Panc1 (cell line): ENCODE measurements around the gene PGBD2. TPM values are rescaled to one million over a fixed set of nuclear protein-coding genes. Genes with fewer than 3 reads are reported as not detected.

Experiments
- ATAC-seq: fragments of 200-7000 bp; cut with Tn5 transposase; 2 replicates; pipeline ENCODE4 v1.9.1; 2020; ENCODE audit warnings: mild to moderate bottlenecking, moderate library complexity
- BruUV-seq: library from RNA; stranded (reverse); fragments of 400-500 nt; replicated peaks from 2 replicates; lab custom pipeline; 2021; lab: Mats Ljungman, UMichigan
- CTCF ChIA-PET: fragments of 300-600 bp; sonication (Branson Sonifier 250); formaldehyde crosslinking; loops from one replicate; lab custom pipeline; 2022; ENCODE audit warnings: antibody characterized with exemption; lab: Charles Lee
- POLR2A ChIA-PET: fragments of 300-600 bp; sonication (Branson Sonifier 250); formaldehyde crosslinking; loops from one replicate; lab custom pipeline; 2022; ENCODE audit warnings: antibody characterized with exemption; lab: Charles Lee
- DNase-seq: peaks from one replicate; pipeline ENCODE4 v3.0.0-alpha.2; 2010; ENCODE audit warnings: low read depth, low spot score
- H3K27ac ChIP-seq: 2 replicates; pipeline ENCODE4 v1.5.1; 2011; ENCODE audit warnings: mild to moderate bottlenecking, low read length, inconsistent platforms
- H3K27me3 ChIP-seq: fragments of 200-500 bp; sonication (Bioruptor generic); 2 replicates; pipeline ENCODE4 v1.6.0; 2014; ENCODE audit warnings: low read length, inconsistent platforms; ENCODE audit not compliant: control insufficient read depth, insufficient read depth
- H3K36me3 ChIP-seq: fragments of 200-500 bp; sonication (Bioruptor generic); 2 replicates; pipeline ENCODE4 v1.5.1; 2014; ENCODE audit warnings: inconsistent platforms, mild to moderate bottlenecking, low read length, moderate library complexity; ENCODE audit not compliant: control insufficient read depth, insufficient read depth
- H3K4me1 ChIP-seq: 2 replicates; pipeline ENCODE4 v1.5.1; 2011; ENCODE audit warnings: inconsistent platforms, mild to moderate bottlenecking, low read length, moderate library complexity; ENCODE audit not compliant: control insufficient read depth, insufficient read depth
- H3K4me3 ChIP-seq, 2 experiments: 2 replicates each; pipeline ENCODE4 v1.5.1; 2011 to 2012; ENCODE audit warnings: low read depth in 2 of 2, low read length in 2 of 2, mild to moderate bottlenecking in 2 of 2, inconsistent platforms in 1 of 2, moderate library complexity in 1 of 2
- H3K9me3 ChIP-seq: fragments of 200-500 bp; sonication (Bioruptor generic); 2 replicates; pipeline ENCODE4 v1.5.1; 2014; ENCODE audit warnings: low read depth, mild to moderate bottlenecking, inconsistent platforms, low read length, moderate library complexity; ENCODE audit not compliant: control insufficient read depth, insufficient read depth
- POLR2AphosphoS5 ChIP-seq: IDR thresholded peaks from 2 replicates; pipeline ENCODE4 v1.6.1; 2012; ENCODE audit warnings: mild to moderate bottlenecking, low read depth, low read length, moderate library complexity
- SIN3A ChIP-seq: IDR thresholded peaks from 2 replicates; pipeline ENCODE4 v1.6.1; 2012; ENCODE audit warnings: low read depth, mild to moderate bottlenecking, low read length, moderate library complexity, borderline replicate concordance; ENCODE audit not compliant: insufficient read depth
- TCF7L2 ChIP-seq: IDR thresholded peaks from 2 replicates; pipeline ENCODE4 v1.6.1; 2011; ENCODE audit warnings: mild to moderate bottlenecking, low read depth, low read length, inconsistent platforms
- in situ Hi-C: cut with HindIII; loops from 2 replicates; pipeline ENCODE4 v1.10.0; 2016; ENCODE audit warnings: low sequenced_read_pairs, low pct_unique_long_range_greater_than_20kb
- intact Hi-C: fragments of 100-400 bp; cut with micrococcal nuclease; formaldehyde crosslinking; loops from one replicate; pipeline ENCODE4 v1.10.0; 2022; ENCODE audit not compliant: unreplicated experiment
- total RNA-seq: library from RNA; stranded (reverse); gene quantifications from one replicate; pipeline ENCODE4 v1.2.1, GENCODE V29; 2021; ENCODE audit not compliant: unreplicated experiment
- TF ChIP-seq, protein P1 (sequence below): fragments of 450-650 bp; IDR thresholded peaks from 2 replicates; pipeline ENCODE4 v1.5.1; 2017; ENCODE audit warnings: mild to moderate bottlenecking
- TF ChIP-seq, protein P2 (sequence below), 2 experiments: IDR thresholded peaks; 2 replicates each; pipeline ENCODE4 v1.6.1; 2011 to 2012; ENCODE audit warnings: low read depth in 2 of 2, control low read depth in 1 of 2, low read length in 1 of 2, mild to moderate bottlenecking in 1 of 2, moderate library complexity in 1 of 2; ENCODE audit not compliant: insufficient read depth in 1 of 2

Gene PGBD2
- total RNA-seq, 1 experiment from 2014 or later = 7.1 TPM

DNA sequence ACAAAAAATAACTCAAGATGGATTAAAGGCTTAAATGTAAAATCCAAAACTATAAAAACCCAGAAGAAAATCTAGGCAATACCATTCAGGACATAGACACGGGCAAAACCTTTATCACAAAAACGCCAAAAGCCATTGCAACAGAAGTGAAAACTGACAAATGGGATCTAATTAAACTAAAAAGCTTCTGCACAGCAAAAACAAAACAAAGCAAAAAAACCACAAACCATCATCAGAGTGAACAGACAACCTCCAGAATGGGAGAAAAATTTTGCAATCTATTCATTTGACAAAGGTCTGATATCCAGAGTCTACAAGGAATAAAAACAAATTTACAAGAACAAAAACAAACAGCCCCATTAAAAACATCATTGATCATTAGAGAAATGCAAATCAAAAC lies 4.5 kb upstream of the PGBD2 start:
- H3K4me1 ChIP-seq = peaks cover 3% of the 10 kb centered on the region; the same call in 1 of the 2 replicates
- in situ Hi-C loops = no loop called here
- no peak for DNase-seq
- CTCF ChIA-PET = no interaction called here
- no peaks in the 10 kb centered on the region for H3K36me3 ChIP-seq
- POLR2A ChIA-PET = no interaction called here
- no peak for TF ChIP-seq SIN3A
- TF ChIP-seq POLR2AphosphoS5 = no peak
- TF ChIP-seq, protein P1, sequence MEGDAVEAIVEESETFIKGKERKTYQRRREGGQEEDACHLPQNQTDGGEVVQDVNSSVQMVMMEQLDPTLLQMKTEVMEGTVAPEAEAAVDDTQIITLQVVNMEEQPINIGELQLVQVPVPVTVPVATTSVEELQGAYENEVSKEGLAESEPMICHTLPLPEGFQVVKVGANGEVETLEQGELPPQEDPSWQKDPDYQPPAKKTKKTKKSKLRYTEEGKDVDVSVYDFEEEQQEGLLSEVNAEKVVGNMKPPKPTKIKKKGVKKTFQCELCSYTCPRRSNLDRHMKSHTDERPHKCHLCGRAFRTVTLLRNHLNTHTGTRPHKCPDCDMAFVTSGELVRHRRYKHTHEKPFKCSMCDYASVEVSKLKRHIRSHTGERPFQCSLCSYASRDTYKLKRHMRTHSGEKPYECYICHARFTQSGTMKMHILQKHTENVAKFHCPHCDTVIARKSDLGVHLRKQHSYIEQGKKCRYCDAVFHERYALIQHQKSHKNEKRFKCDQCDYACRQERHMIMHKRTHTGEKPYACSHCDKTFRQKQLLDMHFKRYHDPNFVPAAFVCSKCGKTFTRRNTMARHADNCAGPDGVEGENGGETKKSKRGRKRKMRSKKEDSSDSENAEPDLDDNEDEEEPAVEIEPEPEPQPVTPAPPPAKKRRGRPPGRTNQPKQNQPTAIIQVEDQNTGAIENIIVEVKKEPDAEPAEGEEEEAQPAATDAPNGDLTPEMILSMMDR = no peak
- no peak for TF ChIP-seq TCF7L2
- TF ChIP-seq, protein P2, sequence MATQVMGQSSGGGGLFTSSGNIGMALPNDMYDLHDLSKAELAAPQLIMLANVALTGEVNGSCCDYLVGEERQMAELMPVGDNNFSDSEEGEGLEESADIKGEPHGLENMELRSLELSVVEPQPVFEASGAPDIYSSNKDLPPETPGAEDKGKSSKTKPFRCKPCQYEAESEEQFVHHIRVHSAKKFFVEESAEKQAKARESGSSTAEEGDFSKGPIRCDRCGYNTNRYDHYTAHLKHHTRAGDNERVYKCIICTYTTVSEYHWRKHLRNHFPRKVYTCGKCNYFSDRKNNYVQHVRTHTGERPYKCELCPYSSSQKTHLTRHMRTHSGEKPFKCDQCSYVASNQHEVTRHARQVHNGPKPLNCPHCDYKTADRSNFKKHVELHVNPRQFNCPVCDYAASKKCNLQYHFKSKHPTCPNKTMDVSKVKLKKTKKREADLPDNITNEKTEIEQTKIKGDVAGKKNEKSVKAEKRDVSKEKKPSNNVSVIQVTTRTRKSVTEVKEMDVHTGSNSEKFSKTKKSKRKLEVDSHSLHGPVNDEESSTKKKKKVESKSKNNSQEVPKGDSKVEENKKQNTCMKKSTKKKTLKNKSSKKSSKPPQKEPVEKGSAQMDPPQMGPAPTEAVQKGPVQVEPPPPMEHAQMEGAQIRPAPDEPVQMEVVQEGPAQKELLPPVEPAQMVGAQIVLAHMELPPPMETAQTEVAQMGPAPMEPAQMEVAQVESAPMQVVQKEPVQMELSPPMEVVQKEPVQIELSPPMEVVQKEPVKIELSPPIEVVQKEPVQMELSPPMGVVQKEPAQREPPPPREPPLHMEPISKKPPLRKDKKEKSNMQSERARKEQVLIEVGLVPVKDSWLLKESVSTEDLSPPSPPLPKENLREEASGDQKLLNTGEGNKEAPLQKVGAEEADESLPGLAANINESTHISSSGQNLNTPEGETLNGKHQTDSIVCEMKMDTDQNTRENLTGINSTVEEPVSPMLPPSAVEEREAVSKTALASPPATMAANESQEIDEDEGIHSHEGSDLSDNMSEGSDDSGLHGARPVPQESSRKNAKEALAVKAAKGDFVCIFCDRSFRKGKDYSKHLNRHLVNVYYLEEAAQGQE (IDR thresholded peaks at IDR 0.05; ENCODE audit: insufficient read depth in 1 of 2, low read depth in 2 of 2, low read length in 1 of 2) = no peak
- no TSS peak for BruUV-seq
- H3K27ac ChIP-seq = no peak overlapping the region
- no peaks in the 10 kb centered on the region for H3K9me3 ChIP-seq
- ATAC-seq = no peak
- intact Hi-C loops = no loop called here
- peaks cover 4% of the 10 kb centered on the region; the same call in 1 of the 2 replicates for H3K27me3 ChIP-seq
- H3K4me3 ChIP-seq = no peak overlapping the region

DNA sequence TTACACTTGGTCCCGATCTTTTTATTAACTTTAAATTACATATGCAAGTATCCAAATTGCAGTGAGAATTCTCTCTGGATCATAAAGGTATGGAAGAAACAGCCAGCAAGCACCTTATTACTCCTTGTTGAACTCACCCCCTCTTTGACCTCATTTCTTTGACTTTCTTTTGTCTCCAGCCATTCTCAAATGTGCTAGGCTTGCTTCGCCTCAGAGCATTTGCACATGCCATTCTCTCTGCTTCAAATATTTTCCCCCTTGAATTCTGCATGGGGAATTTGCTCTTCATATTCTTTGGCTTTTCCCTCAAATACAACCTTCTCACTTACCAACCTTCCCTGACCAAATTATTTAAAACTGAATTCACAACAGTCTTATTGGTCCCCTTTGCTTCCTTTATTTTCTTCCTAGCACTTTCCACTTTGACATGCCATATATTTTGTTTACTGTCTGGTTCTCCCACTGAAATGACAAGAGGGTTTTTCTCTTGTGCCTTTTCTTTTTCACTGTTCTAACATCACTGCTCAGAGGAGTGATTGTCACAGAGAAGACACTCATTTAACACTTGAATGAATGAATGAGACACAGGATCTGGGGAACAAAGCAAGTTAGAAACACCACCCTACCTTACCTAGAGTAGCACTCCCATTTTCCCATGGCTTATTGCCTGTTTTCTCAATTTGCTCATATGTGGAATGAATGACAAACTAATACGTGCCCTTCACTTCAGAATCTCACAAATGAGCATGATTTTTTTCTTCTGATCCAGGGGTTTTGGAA lies 1.4 kb upstream of the PGBD2 start:
- Histone ChIP-seq H3K9me3 (no peaks in the 10 kb centered on the region), H3K4me3 (no peak overlapping the region), H3K4me1 (peaks cover 6% of the 10 kb centered on the region), H3K27ac (no peak overlapping the region), H3K27me3 (peaks cover 4% of the 10 kb centered on the region; the same call in 1 of the 2 replicates), H3K36me3 (no peaks in the 10 kb centered on the region; the same call in 1 of the 2 replicates)
- in situ Hi-C loops (no loop called here), intact Hi-C loops (no loop called here)
- POLR2A ChIA-PET = no interaction called here
- TF ChIP-seq, protein P1 = no peak
- TF ChIP-seq, protein P2 (IDR thresholded peaks at IDR 0.05; ENCODE audit: insufficient read depth in 1 of 2, low read depth in 2 of 2, low read length in 1 of 2) = no peak
- no peak for TF ChIP-seq TCF7L2
- no peak for TF ChIP-seq POLR2AphosphoS5
- no peak for TF ChIP-seq SIN3A
- DNase-seq (no peak), ATAC-seq (no peak)
- CTCF ChIA-PET = interaction anchor here (0.5 kb wide), 1 partner anchor 46 kb away, joined by 3 read pairs; the partner anchor contains the start of gene ZNF692
- no TSS peak for BruUV-seq
